Mesenchymal stem cell (in vitro differentiated cells and primary cell): ENCODE measurements around the gene SCART1.

Experiments used
- DNase-seq: peaks from one replicate; pipeline ENCODE4 v3.0.0-alpha.2; 2013
- H2AFZ ChIP-seq: one replicate; pipeline ENCODE4 v1.6.1; 2013; ENCODE audit warnings: low read depth, mild to moderate bottlenecking, control low read depth, inconsistent platforms, low read length, moderate library complexity
- H2AK5ac ChIP-seq: 2 replicates; pipeline ENCODE4 v1.6.1; 2013; ENCODE audit warnings: low read length, moderate library complexity, mild to moderate bottlenecking, inconsistent platforms; ENCODE audit not compliant: severe bottlenecking
- H2BK120ac ChIP-seq: one replicate; pipeline ENCODE4 v1.6.1; 2013; ENCODE audit warnings: low read depth, mild to moderate bottlenecking, inconsistent platforms, low read length, moderate library complexity
- H2BK12ac ChIP-seq, 2 experiments: one replicate each; pipeline ENCODE4 v1.6.1; 2013; ENCODE audit warnings: inconsistent platforms in 2 of 2, low read length in 2 of 2, mild to moderate bottlenecking in 2 of 2, moderate library complexity in 2 of 2, control low read depth in 1 of 2
- H2BK15ac ChIP-seq: one replicate; pipeline ENCODE4 v1.6.1; 2013; ENCODE audit warnings: mild to moderate bottlenecking, low read depth, inconsistent platforms; ENCODE audit not compliant: poor library complexity, severe bottlenecking
- H2BK5ac ChIP-seq: 2 replicates; pipeline ENCODE4 v1.6.1; 2013; ENCODE audit warnings: low read depth, mild to moderate bottlenecking, low read length, control low read depth, inconsistent platforms; ENCODE audit not compliant: poor library complexity, severe bottlenecking
- H3K14ac ChIP-seq, 2 experiments: one replicate each; pipeline ENCODE4 v1.6.1; 2013; ENCODE audit warnings: inconsistent platforms in 2 of 2, low read length in 2 of 2, control low read depth in 1 of 2, mild to moderate bottlenecking in 1 of 2, moderate library complexity in 1 of 2
- H3K18ac ChIP-seq, 2 experiments: one replicate each; pipeline ENCODE4 v1.6.1; 2013; ENCODE audit warnings: inconsistent platforms in 2 of 2, low read length in 2 of 2, control low read depth in 1 of 2, low read depth in 1 of 2, mild to moderate bottlenecking in 1 of 2
- H3K23ac ChIP-seq, 2 experiments: one replicate each; pipeline ENCODE4 v1.6.1; 2013; ENCODE audit warnings: inconsistent platforms in 2 of 2, low read length in 2 of 2, mild to moderate bottlenecking in 2 of 2, moderate library complexity in 2 of 2, control low read depth in 1 of 2
- H3K27ac ChIP-seq: 2 replicates; pipeline ENCODE4 v1.5.1; 2013; ENCODE audit warnings: mild to moderate bottlenecking, moderate library complexity, low read length, control low read depth, inconsistent platforms; ENCODE audit not compliant: poor library complexity, severe bottlenecking
- H3K27me3 ChIP-seq, 2 experiments: 2 replicates each; pipeline versions ENCODE4 v1.6.1 to v1.7.0; 2013; ENCODE audit warnings: low read length in 2 of 2, mild to moderate bottlenecking in 2 of 2, moderate library complexity in 2 of 2, control low read depth in 1 of 2, inconsistent platforms in 1 of 2; ENCODE audit not compliant: control insufficient read depth in 1 of 2, insufficient read depth in 1 of 2
- H3K36me3 ChIP-seq, 2 experiments: 2 replicates each; pipeline versions ENCODE4 v1.6.1 to v1.7.0; 2013; ENCODE audit warnings: low read length in 2 of 2, control low read depth in 1 of 2, inconsistent platforms in 1 of 2, low read depth in 1 of 2, mild to moderate bottlenecking in 1 of 2; ENCODE audit not compliant: insufficient read depth in 2 of 2, control insufficient read depth in 1 of 2
- H3K4ac ChIP-seq, 2 experiments: one replicate each; pipeline ENCODE4 v1.6.1; 2013; ENCODE audit warnings: inconsistent platforms in 2 of 2, low read length in 2 of 2, mild to moderate bottlenecking in 2 of 2, moderate library complexity in 2 of 2, control low read depth in 1 of 2, low read depth in 1 of 2
- H3K4me1 ChIP-seq: 2 replicates; pipeline ENCODE4 v1.6.1; 2013; ENCODE audit warnings: low read depth, low read length, control low read depth; ENCODE audit not compliant: control insufficient read depth, insufficient read depth
- H3K4me2 ChIP-seq: 2 replicates; pipeline ENCODE4 v1.6.1; 2013; ENCODE audit warnings: low read length, mild to moderate bottlenecking, inconsistent platforms; ENCODE audit not compliant: poor library complexity, severe bottlenecking
- H3K4me3 ChIP-seq, 2 experiments: 2 replicates each; pipeline versions ENCODE4 v1.5.1 to v1.7.0; 2013; ENCODE audit warnings: low read length in 2 of 2, mild to moderate bottlenecking in 2 of 2, control low read depth in 1 of 2, low read depth in 1 of 2; ENCODE audit not compliant: insufficient read depth in 1 of 2
- H3K79me1 ChIP-seq: replicated peaks from 2 replicates; pipeline ENCODE4 v1.6.1; 2013; ENCODE audit warnings: mild to moderate bottlenecking, control low read depth, low read length, inconsistent platforms; ENCODE audit not compliant: poor library complexity, severe bottlenecking
- H3K9ac ChIP-seq: 2 replicates; pipeline ENCODE4 v1.7.0; 2013; ENCODE audit warnings: mild to moderate bottlenecking, low read length, moderate library complexity
- H3K9me3 ChIP-seq: 2 replicates; pipeline ENCODE4 v1.7.0; 2013; ENCODE audit warnings: mild to moderate bottlenecking, low read length; ENCODE audit not compliant: control insufficient read depth
- H4K8ac ChIP-seq: one replicate; pipeline ENCODE4 v1.6.1; 2013; ENCODE audit warnings: inconsistent platforms, mild to moderate bottlenecking, low read length, moderate library complexity
- H4K91ac ChIP-seq: one replicate; pipeline ENCODE4 v1.6.1; 2013; ENCODE audit warnings: mild to moderate bottlenecking, low read length, inconsistent platforms
- WGBS: methylation state at CpG from one replicate; pipeline ENCODE4 v1.1.7; 2013; ENCODE audit warnings: mixed read lengths; 5-methylcytosine and 5-hydroxymethylcytosine counted together

Gene SCART1

DNA sequence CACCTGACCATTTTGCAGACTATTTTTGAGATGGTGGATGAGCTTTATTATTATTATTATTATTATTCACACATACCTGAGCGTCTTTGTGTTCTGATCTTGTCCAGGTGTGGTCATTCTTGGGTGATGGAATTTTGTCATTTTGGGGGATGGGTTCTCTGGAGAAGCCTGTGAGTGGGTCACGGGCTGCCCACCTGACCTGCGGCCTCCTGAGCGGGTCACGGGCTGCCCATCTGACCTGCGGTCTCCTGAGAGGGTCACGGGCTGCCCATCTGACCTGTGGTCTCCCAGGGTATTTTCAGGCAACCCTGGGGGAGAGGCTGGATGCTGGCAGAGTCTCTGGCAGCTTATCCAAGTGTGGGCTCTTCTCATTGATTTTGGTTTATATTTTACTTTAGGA, 7.3 kb downstream of the SCART1 start:
- H3K23ac ChIP-seq: no peak overlapping the region
- no peaks in the 10 kb centered on the region for H3K4me1 ChIP-seq
- no peak overlapping the region for H4K8ac ChIP-seq
- no peak overlapping the region for H3K27ac ChIP-seq
- H3K4me2 ChIP-seq: no peak overlapping the region
- H3K9ac ChIP-seq: no peak overlapping the region
- H3K4ac ChIP-seq: no peak overlapping the region
- no peak overlapping the region for H3K4me3 ChIP-seq
- no peak overlapping the region for H2AFZ ChIP-seq
- no peak overlapping the region for H3K14ac ChIP-seq
- no peak overlapping the region for H2BK5ac ChIP-seq
- no peaks in the 10 kb centered on the region for H3K9me3 ChIP-seq
- no peak overlapping the region for H4K91ac ChIP-seq
- 88% methylated on average over 7 of the region's 7 CpGs for WGBS
- no peak overlapping the region for H2BK15ac ChIP-seq
- H2AK5ac ChIP-seq: no peak overlapping the region
- no peak for DNase-seq
- peaks cover 2 to 42% of the 10 kb centered on the region in 2 experiments for H3K36me3 ChIP-seq
- H3K79me1 ChIP-seq: no peaks in the 10 kb centered on the region
- no peak overlapping the region for H2BK120ac ChIP-seq
- no peaks in the 10 kb centered on the region for H3K27me3 ChIP-seq
- H2BK12ac ChIP-seq: no peak overlapping the region
- H3K18ac ChIP-seq: no peak overlapping the region

DNA sequence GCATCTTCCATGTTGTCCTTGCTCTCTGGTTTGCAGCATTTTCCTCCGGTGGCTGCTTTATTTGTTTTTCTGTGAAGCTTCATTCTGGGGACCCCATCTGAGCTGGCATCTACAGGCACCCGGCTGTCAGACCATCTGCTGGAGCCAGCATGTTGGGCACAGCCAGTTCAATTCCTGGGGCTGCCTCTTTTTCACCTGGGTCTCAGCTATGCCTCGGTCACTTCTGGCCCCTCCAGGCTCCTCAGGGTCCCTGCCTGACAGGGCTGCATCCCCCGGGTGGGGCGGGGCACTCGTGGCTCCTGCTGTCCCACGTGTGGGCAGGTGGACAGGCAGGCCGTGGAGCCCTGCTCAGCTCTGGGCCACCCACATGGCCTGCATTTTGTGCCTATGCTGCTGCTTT, 8.1 kb downstream of the SCART1 start:
- no peak overlapping the region for H3K4me3 ChIP-seq
- no peaks in the 10 kb centered on the region for H3K4me1 ChIP-seq
- H3K79me1 ChIP-seq: no peaks in the 10 kb centered on the region
- H2BK120ac ChIP-seq: no peak overlapping the region
- H3K4me2 ChIP-seq: no peak overlapping the region
- no peak overlapping the region for H2AFZ ChIP-seq
- no peaks in the 10 kb centered on the region for H3K9me3 ChIP-seq
- H2BK12ac ChIP-seq: no peak overlapping the region
- H2BK5ac ChIP-seq: no peak overlapping the region
- no peak overlapping the region for H3K14ac ChIP-seq
- peaks cover 2 to 42% of the 10 kb centered on the region in 2 experiments for H3K36me3 ChIP-seq
- 57% methylated on average over 8 of the region's 8 CpGs for WGBS
- no peak overlapping the region for H2BK15ac ChIP-seq
- DNase-seq: no peak
- peak overlapping the region in 1 of 2 experiments; percentile 46 for H3K23ac ChIP-seq
- H3K9ac ChIP-seq: no peak overlapping the region
- no peak overlapping the region for H2AK5ac ChIP-seq
- H3K27me3 ChIP-seq: no peaks in the 10 kb centered on the region
- H3K18ac ChIP-seq: no peak overlapping the region
- no peak overlapping the region for H3K27ac ChIP-seq
- H4K91ac ChIP-seq: no peak overlapping the region
- H3K4ac ChIP-seq: no peak overlapping the region
- H4K8ac ChIP-seq: no peak overlapping the region

DNA sequence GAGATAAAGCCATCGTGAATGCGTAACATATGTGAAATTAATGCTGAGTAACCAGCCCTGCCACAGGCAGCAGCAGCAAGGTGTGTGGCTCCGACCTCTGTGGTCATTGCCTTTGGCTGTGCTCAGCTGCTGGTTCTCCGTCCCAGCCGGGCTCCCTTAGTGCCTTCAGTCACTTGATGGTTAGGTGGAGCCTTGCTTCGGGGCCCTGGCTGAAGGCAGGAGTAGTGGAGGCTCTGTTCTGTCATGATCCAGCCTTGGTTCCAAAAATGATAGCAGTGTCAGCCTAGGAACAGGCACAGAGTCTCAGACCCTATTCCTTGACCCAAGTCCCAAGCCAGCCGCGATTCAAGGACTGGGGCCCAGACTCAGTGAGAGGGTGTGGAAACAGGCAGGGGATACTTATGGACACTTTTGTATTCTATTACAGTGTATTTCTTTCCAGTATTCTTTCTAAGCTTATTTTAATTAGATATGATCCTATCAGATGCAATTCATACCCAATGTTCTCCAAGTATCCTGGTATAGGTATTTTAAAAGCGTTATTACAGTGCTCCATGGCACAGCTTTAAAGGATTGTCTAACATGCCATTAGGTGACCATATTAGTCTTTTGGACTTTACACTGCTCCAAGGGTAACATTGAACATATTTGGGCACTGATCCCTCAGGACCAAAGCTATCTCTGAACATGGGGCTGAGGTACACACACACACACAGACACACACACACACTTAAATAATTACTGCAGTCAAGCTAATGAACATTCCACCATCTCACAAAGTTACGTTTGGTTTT, 9.0 kb downstream of the SCART1 start:
- Histone ChIP-seq H3K14ac (no peak overlapping the region), H2BK12ac (no peak overlapping the region), H3K36me3 (peaks cover 5 to 42% of the 10 kb centered on the region in 2 experiments), H4K91ac (no peak overlapping the region), H3K79me1 (no peaks in the 10 kb centered on the region), H2AK5ac (no peak overlapping the region), H3K4ac (no peak overlapping the region), H3K18ac (no peak overlapping the region), H3K4me3 (no peak overlapping the region), H3K27me3 (no peaks in the 10 kb centered on the region), H2BK5ac (no peak overlapping the region), H3K9me3 (no peaks in the 10 kb centered on the region), H3K23ac (no peak overlapping the region), H3K9ac (no peak overlapping the region), H3K4me2 (no peak overlapping the region), H4K8ac (no peak overlapping the region), H3K4me1 (no peaks in the 10 kb centered on the region), H2AFZ (no peak overlapping the region), H2BK120ac (no peak overlapping the region), H3K27ac (no peak overlapping the region), H2BK15ac (no peak overlapping the region)
- no peak for DNase-seq
- 80% methylated on average over 8 of the region's 10 CpGs for WGBS

- Histone ChIP-seq H2BK12ac (no peak overlapping the region), H2AK5ac (no peak overlapping the region), H3K36me3 (peaks cover 9 to 29% of the 10 kb centered on the region in 2 experiments), H2BK15ac (no peak overlapping the region), H3K27ac (no peak overlapping the region), H4K8ac (no peak overlapping the region), H3K23ac (no peak overlapping the region), H2BK5ac (no peak overlapping the region), H3K4me2 (no peak overlapping the region), H3K27me3 (no peaks in the 10 kb centered on the region), H3K79me1 (no peaks in the 10 kb centered on the region), H3K9me3 (no peaks in the 10 kb centered on the region), H3K4me3 (no peak overlapping the region), H3K14ac (no peak overlapping the region), H2BK120ac (no peak overlapping the region), H3K18ac (no peak overlapping the region), H4K91ac (no peak overlapping the region), H3K4ac (no peak overlapping the region), H2AFZ (no peak overlapping the region), H3K4me1 (no peaks in the 10 kb centered on the region), H3K9ac (no peak overlapping the region)
- WGBS: 87% methylated on average over 9 of the region's 12 CpGs
- DNase-seq: no peak
These were observed 10.9 kb downstream of the SCART1 start for GRCh38 chr10:133464582-133465031.
